Ascending aorta (tissue), 2 donors: ENCODE results near the gene CELA3B. TPM values are rescaled to one million over a fixed set of nuclear protein-coding genes. Genes with fewer than 3 reads are reported as not detected.
"Not testable (repeated sequence)": the region's sequence is repeated elsewhere in the genome, so short reads cannot be mapped to it uniquely, and the experiment has no call there.

Source experiments
- DNase-seq, 2 donors: peaks; one replicate each; pipeline ENCODE4 v3.0.0-alpha.2; 2019; ENCODE audit warnings: low spot score in 2 of 2
- H3K27ac ChIP-seq, 2 donors: fragments of 200-600 bp; sonication (generic); one replicate each; pipeline ENCODE4 v1.5.1; 2016 to 2017; ENCODE audit warnings: mild to moderate bottlenecking in 1 of 2
- H3K27me3 ChIP-seq: fragments of 200-600 bp; sonication (generic); one replicate; pipeline ENCODE4 v1.5.1; 2017
- H3K36me3 ChIP-seq, 2 donors: fragments of 200-600 bp; sonication (generic); one replicate each; pipeline ENCODE4 v1.5.1; 2016
- H3K4me1 ChIP-seq, 2 donors: fragments of 200-600 bp; sonication (generic); one replicate each; pipeline ENCODE4 v1.5.1; 2016 to 2017; ENCODE audit warnings: mild to moderate bottlenecking in 1 of 2
- H3K4me3 ChIP-seq, 2 donors: fragments of 200-600 bp; sonication (generic); one replicate each; pipeline ENCODE4 v1.5.1; 2016 to 2017; ENCODE audit warnings: mild to moderate bottlenecking in 1 of 2
- H3K9me3 ChIP-seq, 2 donors: fragments of 200-600 bp; sonication (generic); one replicate each; pipeline ENCODE4 v1.5.1; 2016
- intact Hi-C: fragments of 100-400 bp; cut with DNase I; formaldehyde crosslinking; loops from one replicate; pipeline ENCODE4 v1.15.1; 2023
- total RNA-seq: library from RNA; depleted of rRNA; stranded (reverse); fragments of >200 nt; gene quantifications from one replicate; pipeline ENCODE4 v1.1.0, GENCODE V29; 2016

CELA3B gene
- total RNA-seq, 1 donor from 2014 or later = not detected

GRCh38 chr1:21975296-21975695 lies 1.5 kb upstream of the CELA3B start:
- H3K27ac ChIP-seq, H3K9me3 ChIP-seq, DNase-seq, H3K27me3 ChIP-seq, H3K4me1 ChIP-seq, H3K4me3 ChIP-seq, H3K36me3 ChIP-seq, intact Hi-C loops: not testable (repeated sequence)

- H3K27ac ChIP-seq, DNase-seq, H3K4me1 ChIP-seq, H3K27me3 ChIP-seq, H3K36me3 ChIP-seq, H3K4me3 ChIP-seq, intact Hi-C loops, H3K9me3 ChIP-seq: not testable (repeated sequence)
Measured at GRCh38 chr1:21978209-21978608, 1.4 kb downstream of the CELA3B start.

- intact Hi-C loops, DNase-seq, H3K27ac ChIP-seq, H3K27me3 ChIP-seq, H3K36me3 ChIP-seq, H3K9me3 ChIP-seq, H3K4me3 ChIP-seq, H3K4me1 ChIP-seq: not testable (repeated sequence)
Measured at GRCh38 chr1:21980515-21981220, 3.8 kb downstream of the CELA3B start.

GRCh38 chr1:21981253-21981652 lies 4.4 kb downstream of the CELA3B start:
- H3K9me3 ChIP-seq, H3K27ac ChIP-seq, DNase-seq, H3K4me3 ChIP-seq, H3K36me3 ChIP-seq, H3K27me3 ChIP-seq, intact Hi-C loops, H3K4me1 ChIP-seq: not testable (repeated sequence)

- H3K27ac ChIP-seq, H3K36me3 ChIP-seq, H3K4me1 ChIP-seq, DNase-seq, H3K27me3 ChIP-seq, H3K4me3 ChIP-seq, H3K9me3 ChIP-seq, intact Hi-C loops: not testable (repeated sequence)
Measured at GRCh38 chr1:21982122-21982521, 5.3 kb downstream of the CELA3B start.

GRCh38 chr1:21983539-21983938 lies 6.7 kb downstream of the CELA3B start:
- H3K36me3 ChIP-seq, H3K27me3 ChIP-seq, intact Hi-C loops, H3K4me3 ChIP-seq, H3K27ac ChIP-seq, DNase-seq, H3K9me3 ChIP-seq, H3K4me1 ChIP-seq: not testable (repeated sequence)

- H3K4me1 ChIP-seq, H3K27ac ChIP-seq, H3K36me3 ChIP-seq, intact Hi-C loops, H3K4me3 ChIP-seq, DNase-seq, H3K9me3 ChIP-seq, H3K27me3 ChIP-seq: not testable (repeated sequence)
Measured at GRCh38 chr1:21985893-21986292, 9.1 kb downstream of the CELA3B start.

GRCh38 chr1:21986386-21986785 lies 9.6 kb downstream of the CELA3B start:
- H3K9me3 ChIP-seq, H3K4me1 ChIP-seq, intact Hi-C loops, H3K4me3 ChIP-seq, DNase-seq, H3K27ac ChIP-seq, H3K27me3 ChIP-seq, H3K36me3 ChIP-seq: not testable (repeated sequence)

GRCh38 chr1:21989672-21990393 lies 13.0 kb downstream of the CELA3B start:
- H3K27me3 ChIP-seq, H3K9me3 ChIP-seq, DNase-seq, H3K4me1 ChIP-seq, intact Hi-C loops, H3K27ac ChIP-seq, H3K36me3 ChIP-seq, H3K4me3 ChIP-seq: not testable (repeated sequence)

GRCh38 chr1:21992186-21992585 lies 15.4 kb downstream of the CELA3B start:
- H3K27me3 ChIP-seq, H3K9me3 ChIP-seq, DNase-seq, H3K4me3 ChIP-seq, H3K4me1 ChIP-seq, H3K27ac ChIP-seq, intact Hi-C loops, H3K36me3 ChIP-seq: not testable (repeated sequence)

GRCh38 chr1:21994716-21995115 lies 17.9 kb downstream of the CELA3B start:
- H3K9me3 ChIP-seq, intact Hi-C loops, DNase-seq, H3K4me3 ChIP-seq, H3K27me3 ChIP-seq, H3K4me1 ChIP-seq, H3K27ac ChIP-seq, H3K36me3 ChIP-seq: not testable (repeated sequence)

- H3K4me3 ChIP-seq, intact Hi-C loops, H3K36me3 ChIP-seq, H3K27me3 ChIP-seq, DNase-seq, H3K9me3 ChIP-seq, H3K27ac ChIP-seq, H3K4me1 ChIP-seq: not testable (repeated sequence)
Measured at GRCh38 chr1:21996663-21996970, 19.8 kb downstream of the CELA3B start.

GRCh38 chr1:21997891-21998623 lies 21.2 kb downstream of the CELA3B start:
- H3K9me3 ChIP-seq, DNase-seq, H3K27me3 ChIP-seq, H3K36me3 ChIP-seq, H3K27ac ChIP-seq, H3K4me1 ChIP-seq, H3K4me3 ChIP-seq, intact Hi-C loops: not testable (repeated sequence)

- H3K4me3 ChIP-seq, H3K4me1 ChIP-seq, H3K9me3 ChIP-seq, H3K27ac ChIP-seq, DNase-seq, H3K36me3 ChIP-seq, H3K27me3 ChIP-seq, intact Hi-C loops: not testable (repeated sequence)
Measured at GRCh38 chr1:21998624-21999294, 21.9 kb downstream of the CELA3B start.
